Measurements from ENCODE around the gene NDUFS6.

GRCh38 chr5:1851290-1851934, 50.2 kb downstream of the NDUFS6 start:
- no peak for TF ChIP-seq POLR2AphosphoS5 (IDR thresholded peaks at IDR 0.05)
- TF ChIP-seq CTCF (IDR thresholded peaks at IDR 0.05), result no peak
- TF ChIP-seq POLR2A (IDR thresholded peaks at IDR 0.05; ENCODE audit: low read depth), result no peak

Measured in esophagus muscularis mucosa (tissue), 3 donors.